NOMO-1 (cell line): ENCODE measurements around the gene MPPED1.
A peak's percentile ranks its signal among the peaks of the same experiment; 100 is the strongest.

Experiments
- DNase-seq, 2 experiments: peaks; one replicate each; lab custom pipeline; 2025; ENCODE audit not compliant: unreplicated experiment in 2 of 2; lab: John Stamatoyannopoulos, UW

MPPED1 gene

DNA sequence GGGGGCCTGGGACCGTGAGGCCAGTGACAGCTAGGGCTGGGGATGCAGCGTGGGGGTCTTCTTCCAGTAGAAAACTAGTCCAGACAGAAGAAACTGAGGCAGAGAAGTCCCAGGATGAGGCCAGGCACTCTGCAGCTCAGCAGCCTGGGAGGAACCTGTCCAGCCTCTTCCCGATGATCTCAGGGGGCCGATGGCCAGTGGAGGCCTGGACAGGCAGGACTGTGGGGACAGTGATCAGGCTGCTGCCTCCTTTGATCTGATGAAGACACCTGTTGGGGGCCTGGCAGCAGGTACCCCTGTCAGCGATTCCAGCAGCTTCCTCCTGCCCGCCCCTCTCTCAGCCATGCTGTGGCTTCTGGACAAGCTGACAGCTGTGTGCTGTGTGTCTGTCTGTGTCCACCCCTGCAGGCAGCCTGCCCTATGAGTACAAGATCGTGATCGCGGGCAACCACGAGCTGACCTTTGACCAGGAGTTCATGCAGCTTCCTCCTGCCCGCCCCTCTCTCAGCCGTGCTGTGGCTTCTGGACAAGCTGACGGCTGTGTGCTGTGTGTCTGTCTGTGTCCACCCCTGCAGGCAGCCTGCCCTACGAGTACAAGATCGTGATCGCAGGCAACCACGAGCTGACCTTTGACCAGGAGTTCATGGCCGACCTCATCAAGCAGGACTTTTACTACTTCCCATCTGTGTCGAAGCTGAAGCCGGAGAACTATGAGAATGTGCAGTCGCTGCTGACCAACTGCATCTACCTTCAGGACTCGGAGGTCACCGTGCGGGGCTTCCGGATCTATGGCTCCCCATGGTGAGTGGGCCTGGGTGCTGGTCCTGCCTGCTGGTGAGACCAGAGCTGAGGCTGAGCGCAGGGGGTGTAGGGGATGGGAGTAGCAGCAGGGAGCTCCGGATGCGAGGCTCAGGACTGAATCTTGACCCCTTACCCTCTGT, 62.6 kb downstream of the MPPED1 start:
- DNase-seq, result peak; percentile 9 to 19

DNA sequence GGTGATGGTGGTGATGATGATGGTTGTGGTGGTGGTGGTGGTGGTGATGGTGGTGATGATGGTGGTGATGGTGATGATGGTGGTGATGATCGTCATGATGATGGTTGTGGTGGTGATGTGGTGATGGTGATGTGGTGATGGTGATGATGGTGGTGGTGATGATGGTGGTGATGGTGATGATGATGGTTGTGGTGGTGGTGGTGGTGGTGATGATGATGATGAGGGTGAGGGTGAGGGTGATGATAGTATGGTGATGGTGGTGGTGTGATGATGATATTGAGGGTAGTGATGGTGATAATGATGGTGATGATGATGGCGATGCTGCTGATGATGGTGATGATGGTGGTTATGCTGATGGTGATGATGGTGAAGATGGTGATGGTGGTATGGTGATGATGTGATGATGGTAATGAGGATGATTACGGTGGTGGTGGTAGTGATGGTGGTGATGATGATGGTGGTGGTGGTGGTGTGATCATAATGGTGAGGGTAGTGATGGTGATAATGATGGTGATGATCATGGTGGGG, 63.8 kb downstream of the MPPED1 start:
- no peak for DNase-seq

DNA sequence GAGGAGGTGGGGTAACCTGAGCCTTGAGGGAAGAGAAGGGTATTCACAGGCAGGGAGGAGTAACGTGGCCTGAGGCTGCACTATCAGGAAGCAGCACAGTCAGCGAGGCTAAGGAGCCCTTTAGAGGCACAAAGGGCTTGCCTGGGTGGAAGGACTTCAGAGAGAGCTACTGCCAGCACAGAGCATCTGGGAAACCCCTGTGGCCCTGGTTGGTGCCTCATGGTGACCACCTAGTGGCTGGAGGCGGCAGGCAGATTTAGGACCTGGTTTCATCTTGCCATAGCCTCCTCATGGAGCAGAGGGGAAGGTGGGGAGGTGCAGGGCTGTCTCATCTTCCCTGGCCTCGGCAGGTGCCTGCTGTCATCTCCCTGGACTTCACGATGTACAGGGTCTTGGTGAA, 64.5 kb downstream of the MPPED1 start:
- no peak for DNase-seq

DNA sequence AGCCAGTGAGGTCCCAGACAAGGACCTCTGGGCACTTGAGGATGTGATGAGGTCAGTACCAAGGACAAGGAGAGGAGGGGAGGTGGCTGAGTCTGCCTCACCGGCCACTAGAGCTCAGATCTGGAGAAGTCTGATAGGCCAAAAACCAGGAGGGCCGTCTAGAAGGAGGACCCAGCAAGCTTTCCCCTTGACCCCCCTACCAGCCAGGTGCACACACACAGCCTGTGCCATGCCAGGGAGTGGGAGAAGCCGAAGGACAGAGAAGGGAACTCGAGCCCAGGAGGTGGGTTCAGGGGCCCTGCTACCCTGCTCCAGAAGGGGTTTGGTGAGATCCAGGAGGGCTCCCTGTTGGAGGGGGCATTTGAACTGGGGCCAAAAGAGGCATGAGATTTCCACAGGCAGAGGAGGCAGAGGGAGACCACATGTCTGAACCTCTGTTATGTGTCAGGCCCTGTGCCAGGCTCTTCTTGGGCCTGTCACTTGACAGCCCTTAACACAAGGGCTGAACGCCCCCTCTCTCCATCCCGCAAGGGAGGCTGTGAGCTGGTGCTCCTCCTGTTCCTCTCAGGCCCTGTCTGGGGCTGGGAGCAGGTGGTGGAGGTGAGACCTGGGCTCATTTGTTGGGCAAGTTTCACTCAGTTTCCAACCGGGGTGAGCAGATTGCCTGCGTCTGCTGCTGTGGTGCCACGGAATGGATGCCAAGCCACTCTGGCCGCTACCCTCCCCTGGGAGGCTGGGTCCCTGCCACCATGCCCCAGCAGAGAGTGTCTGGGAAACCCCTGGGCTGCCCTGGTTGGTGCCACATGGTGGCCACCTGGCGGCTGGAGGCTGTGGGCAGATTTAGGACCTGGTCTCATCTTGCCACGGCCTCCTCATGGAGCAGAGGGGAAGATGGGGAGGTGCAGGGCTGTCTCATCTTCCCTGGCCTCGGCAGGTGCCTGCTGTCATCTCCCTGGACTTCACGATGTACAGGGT, 65.2 kb downstream of the MPPED1 start:
- DNase-seq, result no peak

DNA sequence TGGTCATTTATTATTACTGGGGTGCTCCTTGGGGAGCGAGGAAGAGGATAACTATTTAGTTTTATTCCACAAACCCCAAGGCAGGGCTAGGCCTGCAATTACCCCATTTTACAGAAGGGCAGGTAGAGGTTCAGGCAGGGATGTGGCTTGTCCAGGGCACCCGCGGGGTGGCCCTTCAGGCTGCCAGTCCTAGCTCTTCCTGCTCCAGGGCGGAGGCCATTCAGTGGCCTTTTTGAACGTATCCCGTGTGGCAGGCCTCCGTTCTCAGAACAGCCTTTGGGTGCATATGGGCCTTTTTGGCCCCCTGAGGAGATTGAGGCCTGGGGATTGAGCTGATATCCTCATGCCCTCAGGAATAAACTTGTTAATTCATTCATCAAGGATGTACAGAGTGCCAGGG, 66.2 kb downstream of the MPPED1 start:
- DNase-seq, result no peak

DNA sequence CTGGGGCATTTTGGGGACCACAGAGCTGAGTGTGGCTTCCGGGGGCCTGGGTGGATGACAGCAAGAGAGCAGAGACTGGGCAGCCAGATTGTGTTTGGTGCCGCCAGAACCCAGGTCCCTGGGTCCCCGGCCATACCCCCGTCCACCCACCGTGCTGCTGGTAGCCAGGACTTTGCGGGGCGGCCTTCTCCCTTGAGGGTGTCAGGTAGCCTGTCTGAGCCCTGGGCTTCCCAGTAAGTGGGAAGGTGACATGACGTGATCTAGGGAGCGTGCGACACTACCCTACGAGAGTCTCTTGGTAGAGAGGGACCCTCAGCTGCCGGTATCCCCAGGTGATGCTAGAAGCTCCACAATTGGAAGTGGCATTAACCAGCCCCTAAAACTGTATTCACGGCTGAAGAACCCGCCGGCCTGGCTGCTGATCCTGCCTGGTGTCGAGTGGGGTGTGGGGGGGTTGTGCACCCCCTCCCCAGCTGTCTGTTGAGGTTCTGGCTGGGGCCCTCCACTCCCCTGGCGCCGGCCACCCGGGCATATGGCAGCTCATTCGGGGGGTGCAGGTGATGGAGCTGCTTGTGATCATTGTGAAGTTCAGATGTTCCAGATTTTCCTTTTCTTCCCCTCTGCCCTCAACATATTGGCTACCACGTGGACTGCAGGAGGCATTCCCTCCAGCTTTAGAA, 66.9 kb downstream of the MPPED1 start:
- DNase-seq, result no peak

DNA sequence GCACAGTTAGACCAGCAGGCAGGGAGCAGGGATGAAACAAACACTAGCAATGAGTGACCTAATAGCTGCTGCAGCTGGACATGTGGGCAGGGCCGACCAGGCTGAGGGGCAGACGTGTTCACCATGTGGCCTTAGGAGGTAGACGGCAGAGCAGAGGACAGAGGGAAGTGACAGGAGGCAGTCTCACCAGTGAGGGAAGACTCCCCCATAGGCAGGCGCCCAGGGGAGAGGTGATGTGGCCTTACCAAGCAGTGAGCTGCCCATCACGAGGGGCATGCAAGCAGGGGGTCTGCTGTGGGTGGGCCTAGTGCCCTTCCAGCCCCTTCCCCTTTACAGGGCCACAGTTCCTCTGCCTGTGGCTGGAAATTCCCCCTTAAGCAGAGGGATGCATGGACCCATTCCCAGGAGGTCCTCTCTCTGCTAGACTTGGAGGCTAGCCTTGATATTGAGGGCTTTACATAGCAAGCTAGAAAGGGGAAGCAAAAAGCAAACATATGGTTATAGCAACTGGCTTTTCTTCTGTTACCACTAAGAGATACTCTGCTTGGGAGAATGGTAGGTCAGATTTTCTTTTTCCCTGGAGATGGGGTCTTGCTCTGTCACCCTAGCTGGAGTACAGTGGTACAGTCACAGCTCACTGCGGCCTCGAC, 67.6 kb downstream of the MPPED1 start:
- peak; percentile 21 to 52 for DNase-seq

DNA sequence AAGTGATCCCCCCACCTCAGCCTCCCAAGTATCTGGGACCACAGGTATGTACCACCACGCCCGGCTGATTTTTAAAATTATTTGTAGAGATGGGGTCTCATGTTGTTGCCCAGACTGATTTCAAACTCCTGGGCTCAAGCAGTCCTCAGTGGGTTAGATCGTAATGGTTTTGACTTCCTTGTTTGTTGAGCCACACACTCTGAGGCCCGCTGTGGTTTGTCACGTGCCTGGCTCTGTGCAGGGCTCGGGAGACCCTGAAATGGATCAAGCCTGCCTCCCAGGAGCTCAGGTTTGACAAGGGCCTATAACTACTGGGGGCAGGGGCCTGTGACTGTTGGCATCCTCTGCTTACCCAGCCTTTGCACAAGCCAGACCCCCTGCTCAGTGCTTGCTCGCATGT, 68.1 kb downstream of the MPPED1 start:
- peak; percentile 53 to 58 for DNase-seq

DNA sequence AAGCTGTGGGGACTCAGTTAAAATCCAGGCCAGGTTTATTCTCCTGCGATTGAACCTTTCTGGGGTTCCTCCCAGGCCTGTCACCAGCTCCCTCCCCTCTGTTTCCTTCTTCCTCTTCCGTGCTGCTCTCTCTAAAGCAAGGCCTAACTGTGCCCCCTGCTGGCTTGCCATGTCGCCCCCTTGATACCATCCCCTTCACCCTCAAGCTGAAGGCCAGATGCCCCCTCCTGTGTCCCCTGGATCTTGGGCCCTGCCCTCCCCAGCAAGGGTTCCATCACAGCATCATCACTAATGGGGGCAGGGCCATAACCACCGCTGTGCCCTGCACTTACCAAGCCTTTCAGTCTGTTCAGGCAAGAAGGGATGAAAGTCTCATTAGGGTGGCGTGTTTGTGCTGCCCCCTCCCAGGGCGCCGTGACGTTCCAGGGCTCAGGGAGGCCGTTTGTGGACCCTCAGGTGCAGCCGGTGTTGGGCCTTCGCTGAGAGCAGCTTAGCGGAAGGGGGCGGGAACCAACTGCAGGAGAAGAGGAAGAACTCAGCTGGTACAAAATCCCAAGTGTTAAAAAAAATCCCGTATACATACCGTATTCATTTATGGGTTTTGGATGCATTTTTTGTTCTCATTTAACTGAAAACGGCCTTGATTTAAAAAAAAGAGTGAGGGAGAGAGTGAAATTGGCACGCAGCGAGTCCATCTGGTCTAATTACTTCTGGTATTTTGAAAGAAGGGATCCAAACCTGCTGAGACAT, 69.9 kb downstream of the MPPED1 start:
- peak; percentile 71 to 82 for DNase-seq

DNA sequence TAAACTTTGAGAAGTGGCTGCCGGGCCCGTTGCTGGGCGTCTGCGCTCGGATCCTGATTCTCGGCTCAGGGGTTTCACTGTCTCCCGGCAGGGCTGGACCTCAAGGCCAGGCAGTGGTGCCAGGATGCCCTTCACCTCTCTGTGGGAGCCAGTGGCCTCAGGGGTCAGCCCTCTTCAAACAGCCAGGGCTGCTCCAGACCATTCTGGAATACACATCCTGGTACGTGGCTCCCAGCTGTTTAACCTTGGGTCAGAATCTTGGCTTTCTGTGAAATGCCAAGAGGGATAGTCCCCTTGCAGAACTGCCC, 70.5 kb downstream of the MPPED1 start:
- DNase-seq, result no peak

DNA sequence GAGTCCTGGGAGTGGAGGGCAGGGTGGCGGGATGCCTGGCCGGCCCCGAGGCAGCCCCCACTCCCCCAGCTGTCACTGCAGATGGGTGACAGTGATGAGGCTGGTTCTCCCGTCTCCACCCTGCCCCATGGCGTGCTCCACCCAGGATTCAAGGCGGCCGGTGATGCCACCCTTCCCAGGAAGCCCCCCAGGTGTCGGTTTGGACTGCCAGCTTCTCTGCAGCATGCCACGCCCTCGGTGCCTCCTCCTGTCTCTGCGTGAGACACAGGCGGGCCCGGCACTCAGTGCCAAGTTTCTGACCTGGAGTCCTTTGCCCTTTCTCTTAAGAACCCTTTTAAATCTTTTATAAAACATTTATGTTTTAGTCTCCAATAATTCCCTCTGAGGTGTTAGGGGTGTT, 71.5 kb downstream of the MPPED1 start:
- no peak for DNase-seq

DNA sequence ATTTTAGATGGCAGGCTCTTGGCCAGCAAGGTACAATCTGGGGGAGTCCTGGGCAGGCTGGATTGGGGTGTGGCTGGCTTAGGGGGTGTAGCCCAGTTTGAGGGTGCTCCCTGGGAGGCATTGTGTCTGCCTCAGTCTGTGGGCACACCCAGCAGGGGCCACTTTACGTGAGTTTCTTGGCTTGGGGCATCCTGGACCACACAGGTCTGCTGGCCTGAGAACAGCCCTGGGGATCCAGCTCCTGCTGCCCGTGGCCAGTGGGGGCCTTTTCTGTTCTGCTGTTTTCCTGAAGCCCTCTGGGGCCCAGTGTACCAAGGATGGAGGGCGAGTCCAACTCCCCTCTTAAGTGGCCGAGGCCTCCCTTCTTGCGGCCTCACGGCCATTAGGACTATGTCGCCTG, 71.9 kb downstream of the MPPED1 start:
- DNase-seq, result no peak

DNA sequence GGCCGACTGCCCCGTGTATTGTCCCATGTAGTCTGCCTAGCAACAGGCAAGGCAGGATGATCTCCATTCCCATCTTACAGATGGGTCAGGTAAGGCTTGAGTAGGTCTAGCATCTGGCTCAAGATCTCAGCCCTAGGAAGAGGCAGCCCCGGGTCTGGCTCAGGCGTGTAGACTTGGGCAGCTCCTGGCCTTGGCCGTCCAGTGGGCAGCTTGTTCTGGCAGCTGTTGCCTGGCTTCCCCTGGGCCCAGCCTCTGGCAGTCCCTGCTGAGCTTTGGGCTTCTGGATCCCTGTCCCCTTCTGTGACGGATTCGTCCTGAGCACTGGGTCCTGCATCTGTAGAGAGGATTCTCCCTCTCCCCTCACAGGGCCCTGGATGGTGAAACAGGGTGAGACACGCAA, 72.4 kb downstream of the MPPED1 start:
- no peak for DNase-seq

DNA sequence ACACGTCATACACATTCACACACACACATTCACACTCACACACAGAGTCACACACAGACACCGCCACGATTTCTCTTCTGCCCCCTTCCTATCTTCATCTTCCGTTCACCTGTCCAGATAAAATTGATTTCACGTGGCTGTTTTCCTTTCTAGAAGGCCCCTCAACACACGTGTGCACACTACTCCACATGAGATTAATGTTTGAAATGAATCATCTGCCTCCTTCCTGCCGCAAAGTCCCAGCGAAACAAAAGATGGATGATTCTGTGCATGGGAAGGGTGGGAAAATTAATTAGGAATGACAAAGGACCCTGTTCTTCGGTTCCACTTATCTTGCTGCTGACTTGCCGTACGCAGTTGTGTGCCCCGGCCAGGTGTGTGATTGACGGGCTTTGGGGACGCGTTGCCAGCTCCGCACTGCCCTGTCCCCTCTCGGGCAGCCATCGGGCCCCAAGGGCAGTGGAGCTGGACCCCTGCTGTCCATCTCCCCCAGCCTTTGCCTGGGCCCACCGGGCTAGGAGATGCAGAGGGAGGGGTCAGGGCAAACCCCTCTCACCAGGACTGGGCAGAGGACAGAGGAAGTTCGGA, 73.8 kb downstream of the MPPED1 start:
- DNase-seq, result no peak

DNA sequence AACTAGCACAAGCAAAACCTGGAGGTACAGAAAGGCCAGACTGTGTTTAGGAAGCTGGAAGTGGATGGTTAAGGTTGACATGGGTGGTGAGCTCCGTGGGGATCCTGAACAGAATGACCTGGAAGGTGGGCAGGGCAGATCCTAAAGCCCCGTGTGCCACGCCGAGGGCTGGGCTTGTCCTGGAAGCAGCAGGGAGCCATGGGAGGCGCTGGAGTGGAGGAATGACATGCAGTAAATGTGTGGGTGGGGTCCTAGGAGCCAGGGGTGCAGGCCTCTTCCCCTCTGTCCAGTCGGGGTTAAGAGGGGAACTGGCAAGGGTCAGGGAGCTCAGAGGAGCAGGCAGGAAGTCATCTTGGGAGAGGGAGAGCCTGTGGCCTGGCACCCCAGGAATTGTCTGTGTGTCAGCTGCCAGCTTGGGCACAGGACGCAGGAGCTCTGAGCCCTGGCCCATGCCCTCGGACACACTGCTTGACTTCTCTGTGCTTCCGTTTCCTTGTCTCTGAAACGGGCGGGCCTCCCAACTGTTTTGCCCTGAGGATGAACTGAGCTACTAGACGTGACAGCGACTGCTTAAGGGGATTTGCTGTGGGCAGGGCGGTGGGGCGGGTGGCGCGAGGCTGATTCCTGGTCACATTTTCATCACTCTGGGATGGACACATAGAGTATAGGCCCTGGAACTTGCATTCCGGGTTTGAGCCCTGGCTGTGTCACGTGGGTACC, 75.7 kb downstream of the MPPED1 start:
- no peak for DNase-seq

DNA sequence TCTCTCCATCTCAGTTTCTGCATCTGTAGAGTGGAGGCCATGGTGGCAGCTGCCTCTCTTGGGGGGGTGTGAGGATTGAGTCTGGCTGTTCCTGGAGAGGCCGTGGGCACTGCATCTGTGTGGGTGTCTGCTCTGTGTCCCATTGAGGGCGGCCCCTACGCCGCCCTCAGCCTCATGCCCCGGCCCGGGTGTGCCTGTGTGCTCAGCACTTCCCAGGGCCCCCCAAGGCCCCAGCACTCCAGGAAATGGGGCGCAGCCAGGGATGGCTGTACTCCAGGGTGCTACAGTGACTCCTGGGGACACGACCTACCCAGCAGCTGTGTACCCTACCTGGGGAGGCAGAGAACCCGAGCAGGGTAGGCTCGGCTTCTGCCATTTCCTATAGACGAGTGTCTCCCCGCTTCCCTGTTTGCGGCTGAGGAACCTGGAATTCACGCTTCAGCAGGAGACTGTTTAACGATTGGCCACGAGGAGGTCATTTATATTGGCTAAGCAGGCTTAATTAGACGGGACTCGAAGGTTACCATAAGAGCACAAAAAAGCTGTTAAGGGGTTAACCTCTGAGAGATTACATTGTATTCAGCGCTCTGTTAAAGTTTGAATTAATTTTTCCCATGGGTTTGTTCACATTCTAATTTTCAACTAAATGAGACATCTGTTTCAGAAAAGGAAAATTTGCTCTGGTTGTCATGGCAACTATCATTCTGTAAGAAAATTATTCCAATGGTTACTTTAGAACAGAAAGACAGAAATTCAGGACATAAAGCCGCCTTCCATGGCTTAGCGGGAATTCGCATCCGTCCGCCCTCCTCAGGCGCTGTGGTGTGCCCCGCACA, 76.4 kb downstream of the MPPED1 start:
- DNase-seq, result no peak

DNA sequence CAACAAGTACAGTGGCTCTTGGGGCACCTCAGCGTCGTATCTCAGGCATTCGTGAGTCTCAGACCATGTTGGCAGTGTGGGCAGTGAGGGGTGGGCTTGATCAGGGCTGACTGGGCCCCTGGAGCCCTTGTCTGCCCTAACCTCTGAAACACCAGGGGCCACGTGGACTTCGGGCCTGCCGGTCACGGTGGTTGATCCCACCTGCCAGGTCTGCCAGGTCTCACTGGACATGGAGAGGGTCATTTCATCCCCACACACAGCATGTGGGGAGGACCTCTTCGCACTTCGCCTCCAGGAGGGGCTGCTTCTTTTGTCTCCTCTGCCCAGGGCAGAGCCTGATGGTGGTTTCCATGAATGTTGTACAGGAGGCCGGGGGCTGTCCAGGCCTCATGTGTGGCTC, 77.1 kb downstream of the MPPED1 start:
- no peak for DNase-seq

DNA sequence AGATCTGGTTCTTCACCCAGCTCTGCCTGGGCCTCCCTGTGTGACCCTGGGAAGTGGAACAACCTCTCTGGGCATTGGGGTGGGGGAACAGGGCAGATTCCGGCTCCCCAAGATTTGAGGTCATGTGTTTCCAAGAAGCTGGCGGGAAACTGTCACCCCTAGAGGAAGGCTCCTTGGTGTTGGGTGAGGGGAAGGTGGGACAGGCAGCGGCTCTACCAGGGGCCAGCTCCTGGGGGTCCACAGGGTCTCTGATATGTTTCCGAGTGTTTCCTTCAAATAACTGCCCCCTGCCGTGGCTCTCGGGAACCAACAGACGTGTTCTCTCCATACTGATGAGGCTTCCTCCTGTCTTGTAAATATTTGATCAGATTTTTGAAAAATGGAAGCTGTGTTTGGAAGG, 78.5 kb downstream of the MPPED1 start:
- DNase-seq, result no peak
